Left ventricle myocardium superior (tissue), 1 donor: ENCODE measurements around the gene PPP6C. TPM values are rescaled to one million over a fixed set of nuclear protein-coding genes. Genes with fewer than 3 reads are reported as not detected.
"Not testable (repeated sequence)": the region's sequence is repeated elsewhere in the genome, so short reads cannot be mapped to it uniquely, and the experiment has no call there.

Experiments used
- ATAC-seq: fragments of 200-7000 bp; cut with Tn5 transposase; one replicate; pipeline ENCODE4 v1.9.1; 2020; ENCODE audit warnings: mild to moderate bottlenecking, moderate library complexity
- DNase-seq: peaks from one replicate; pipeline ENCODE4 v3.0.0-alpha.2; 2020
- intact Hi-C: fragments of 100-400 bp; cut with micrococcal nuclease; formaldehyde crosslinking; loops from one replicate; pipeline ENCODE4 v1.11.0; 2022
- total RNA-seq: library from RNA; stranded (reverse); fragmentation: NEBNext Ultra II Directional; extraction: Animal tissue kit (Norgen Biotek cat#: 25700); gene quantifications from one replicate; pipeline ENCODE4 v1.2.1, GENCODE V29; 2021
- donor health status: DM: no; HTN: yes; CAD: no; lungs with severe emphysema.

PPP6C gene
- total RNA-seq, 1 donor from 2014 or later, result 35.9 TPM

GRCh38 chr9:125108541-125108940, 81.1 kb downstream of the PPP6C start:
- DNase-seq, intact Hi-C loops, ATAC-seq: not testable (repeated sequence)

GRCh38 chr9:125106285-125106893, 83.2 kb downstream of the PPP6C start:
- DNase-seq, result no peak
- ATAC-seq, result no peak
- intact Hi-C loops, result no loop called here

GRCh38 chr9:125103770-125104460, 85.7 kb downstream of the PPP6C start:
- intact Hi-C loops, result no loop called here
- no peak for ATAC-seq
- DNase-seq, result no peak

- intact Hi-C loops, result no loop called here
- DNase-seq (no peak), ATAC-seq (no peak)
Measured at GRCh38 chr9:125103021-125103420, 86.6 kb downstream of the PPP6C start.

- intact Hi-C loops, result no loop called here
- DNase-seq, result no peak
- no peak for ATAC-seq
Measured at GRCh38 chr9:125100822-125101221, 88.8 kb downstream of the PPP6C start.

- intact Hi-C loops, result no loop called here
- DNase-seq (no peak), ATAC-seq (no peak)
Measured at GRCh38 chr9:125099816-125100215, 89.8 kb downstream of the PPP6C start.

Other genes starting within 250 kb of the PPP6C start
- gene GOLGA1, start 248.7 kb downstream of the PPP6C start, total RNA-seq, result 19.9 TPM
- gene SCAI, start 46.3 kb downstream of the PPP6C start, total RNA-seq, result 3.8 TPM
- 9.0 TPM for gene RABEPK, start 10.7 kb upstream of the PPP6C start, total RNA-seq
- 183 TPM for gene HSPA5, start 51.5 kb upstream of the PPP6C start, total RNA-seq
- gene GAPVD1, start 72.0 kb upstream of the PPP6C start, total RNA-seq, result 30.5 TPM